ENCODE data around the gene MRPL37.

DNA sequence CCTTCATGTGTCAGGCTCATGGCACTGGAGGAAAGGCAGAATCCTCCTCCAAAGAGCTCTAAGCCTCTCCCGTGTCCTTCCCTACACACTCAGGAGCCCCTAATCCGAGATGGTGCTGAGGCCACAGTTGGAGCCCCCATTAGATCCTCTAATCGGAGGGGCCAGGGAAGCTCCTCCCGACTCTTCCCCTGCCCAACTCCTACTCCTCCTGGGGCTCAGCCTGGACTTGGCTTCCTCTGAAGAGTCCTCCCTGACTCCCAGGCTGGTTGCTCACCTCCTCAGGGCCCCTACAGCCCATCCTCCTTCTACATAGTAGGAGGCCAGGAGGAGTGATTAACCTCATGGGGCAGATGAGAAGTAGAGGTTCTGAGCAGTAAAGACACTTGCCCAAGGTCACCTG is 25.9 kb upstream of the MRPL37 start:
- TF ChIP-seq, protein P1, sequence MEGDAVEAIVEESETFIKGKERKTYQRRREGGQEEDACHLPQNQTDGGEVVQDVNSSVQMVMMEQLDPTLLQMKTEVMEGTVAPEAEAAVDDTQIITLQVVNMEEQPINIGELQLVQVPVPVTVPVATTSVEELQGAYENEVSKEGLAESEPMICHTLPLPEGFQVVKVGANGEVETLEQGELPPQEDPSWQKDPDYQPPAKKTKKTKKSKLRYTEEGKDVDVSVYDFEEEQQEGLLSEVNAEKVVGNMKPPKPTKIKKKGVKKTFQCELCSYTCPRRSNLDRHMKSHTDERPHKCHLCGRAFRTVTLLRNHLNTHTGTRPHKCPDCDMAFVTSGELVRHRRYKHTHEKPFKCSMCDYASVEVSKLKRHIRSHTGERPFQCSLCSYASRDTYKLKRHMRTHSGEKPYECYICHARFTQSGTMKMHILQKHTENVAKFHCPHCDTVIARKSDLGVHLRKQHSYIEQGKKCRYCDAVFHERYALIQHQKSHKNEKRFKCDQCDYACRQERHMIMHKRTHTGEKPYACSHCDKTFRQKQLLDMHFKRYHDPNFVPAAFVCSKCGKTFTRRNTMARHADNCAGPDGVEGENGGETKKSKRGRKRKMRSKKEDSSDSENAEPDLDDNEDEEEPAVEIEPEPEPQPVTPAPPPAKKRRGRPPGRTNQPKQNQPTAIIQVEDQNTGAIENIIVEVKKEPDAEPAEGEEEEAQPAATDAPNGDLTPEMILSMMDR (conservative IDR thresholded peaks at IDR 0.05) = no peak
- TF ChIP-seq EZH2 (IDR thresholded peaks at IDR 0.05; ENCODE audit: low read depth) = no peak
